Stimulated activated CD4-positive, alpha-beta T cell treated with anti-CD3 and anti-CD28 coated beads, Interleukin-4, amount 100 ng/mL, for 24 hours (primary cell): Measurements from ENCODE around the gene RABEP1.
"Not testable (repeated sequence)": the region's sequence is repeated elsewhere in the genome, so short reads cannot be mapped to it uniquely, and the experiment has no call there.

Experiments used
- DNase-seq: peaks from one replicate; pipeline ENCODE4 v3.0.0-alpha.2; 2020

The RABEP1 gene

GRCh38 chr17:5422505-5422904 is 140.4 kb downstream of the RABEP1 start:
- DNase-seq = no peak

- DNase-seq = no peak
Observed at GRCh38 chr17:5424909-5425308, 142.8 kb downstream of the RABEP1 start.

- no peak for DNase-seq
Observed at GRCh38 chr17:5425826-5426225, 143.7 kb downstream of the RABEP1 start.

- no peak for DNase-seq
Observed at GRCh38 chr17:5429191-5429887, 147.3 kb downstream of the RABEP1 start.

GRCh38 chr17:5430413-5430999 is 148.4 kb downstream of the RABEP1 start:
- DNase-seq = no peak

- not testable (repeated sequence) for DNase-seq
Observed at GRCh38 chr17:5431234-5431633, 149.2 kb downstream of the RABEP1 start.

- no peak for DNase-seq
Observed at GRCh38 chr17:5431949-5432556, 150.0 kb downstream of the RABEP1 start.

- DNase-seq = no peak
Observed at GRCh38 chr17:5434984-5435383, 152.9 kb downstream of the RABEP1 start.
